ENCODE results near the gene INSR.

Gene INSR

GRCh38 chr19:7078008-7078407, 216.2 kb downstream of the INSR start:
- no peak for DNase-seq

- no peak for DNase-seq
Measured at GRCh38 chr19:7076151-7076550, 218.1 kb downstream of the INSR start.

- DNase-seq = no peak
Measured at GRCh38 chr19:7074705-7075282, 219.4 kb downstream of the INSR start.

- no peak for DNase-seq
Measured at GRCh38 chr19:7072541-7072940, 221.7 kb downstream of the INSR start.

DNA sequence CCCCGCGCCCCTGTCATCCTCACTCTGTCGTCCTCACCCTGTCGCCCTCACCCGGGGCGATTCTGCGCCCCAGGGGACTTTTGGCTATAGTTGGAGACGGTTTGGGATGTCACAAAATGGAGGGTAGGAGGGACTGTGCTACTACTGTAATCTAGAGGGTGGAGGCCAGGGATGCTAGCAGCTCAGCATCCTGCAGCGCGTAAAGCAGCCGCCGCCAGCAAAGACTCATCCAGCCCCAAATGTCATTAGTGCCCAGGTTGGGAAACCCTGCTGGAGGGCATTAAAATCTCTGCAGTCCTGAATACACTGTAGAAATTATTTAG, 224.3 kb downstream of the INSR start:
- DNase-seq = no peak

DNA sequence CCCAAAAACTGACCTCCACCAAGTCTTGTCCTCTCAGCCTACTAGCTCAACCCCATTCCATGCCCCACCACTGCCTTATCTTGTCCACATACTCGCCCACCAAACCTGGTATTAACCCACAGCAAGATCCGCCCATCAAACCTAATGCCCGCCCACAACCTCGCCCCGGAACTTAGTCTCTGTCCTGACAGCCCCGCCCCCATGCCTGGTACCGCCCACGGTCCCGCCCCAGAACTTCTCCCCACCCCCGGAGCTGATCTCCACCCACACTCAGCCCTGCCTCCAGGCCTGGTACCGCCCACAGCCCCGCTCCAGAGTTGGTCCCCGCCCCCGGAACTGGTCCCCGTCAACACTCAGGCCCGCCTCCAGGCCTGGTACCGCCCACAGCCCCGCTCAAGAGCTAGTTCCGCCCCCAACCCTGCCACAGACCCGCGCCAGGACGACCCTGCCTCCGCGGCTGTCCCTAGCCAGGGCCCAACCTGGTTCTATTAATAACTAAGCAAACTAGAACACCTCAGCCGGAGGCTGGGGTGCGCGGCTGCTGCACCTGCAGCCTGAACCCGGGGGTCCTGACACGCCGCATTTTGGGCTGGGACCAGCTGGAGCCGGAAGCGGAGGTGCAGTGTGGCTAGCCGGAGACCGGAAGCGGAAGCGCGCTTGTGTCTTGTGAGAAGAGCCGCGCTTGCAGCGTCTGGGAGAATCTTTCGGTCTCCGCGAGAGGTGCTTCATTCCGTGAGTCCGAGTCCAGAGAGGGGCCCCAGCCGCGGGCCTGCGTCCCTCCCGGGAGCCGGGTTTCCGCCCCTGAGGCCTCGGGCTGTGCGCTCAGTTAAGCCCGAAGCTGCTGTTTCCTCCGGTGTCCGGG, 224.9 kb downstream of the INSR start, which contains the start of gene ZNF557:
Gene ZNF557, plus strand, starts transcription at position 662 of the 862 bp plus-strand sequence. CDS start 5,372 bp downstream, outside the sequence.
- peak; percentile 92 for DNase-seq

- DNase-seq = no peak
Measured at GRCh38 chr19:7068599-7068998, 225.6 kb downstream of the INSR start.

DNA sequence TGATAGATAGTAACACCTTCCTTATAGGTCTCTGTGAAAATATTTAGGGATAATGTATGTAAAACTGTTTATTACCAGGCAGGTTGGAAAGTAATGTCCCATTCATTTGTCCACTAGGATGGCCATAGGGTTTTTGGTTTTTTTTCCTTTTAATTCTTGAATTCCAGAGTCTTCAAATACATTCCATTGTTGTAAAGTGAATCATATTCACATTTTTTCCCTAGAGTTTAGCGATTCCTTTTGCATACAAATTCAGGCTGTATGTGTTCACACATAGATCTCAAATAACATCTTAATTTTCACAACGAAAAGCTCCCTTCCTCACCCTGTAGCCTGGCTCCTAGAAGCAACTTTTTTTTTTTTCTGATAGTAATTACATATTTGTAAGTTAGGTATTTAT, 226.5 kb downstream of the INSR start:
- DNase-seq = no peak

DNA sequence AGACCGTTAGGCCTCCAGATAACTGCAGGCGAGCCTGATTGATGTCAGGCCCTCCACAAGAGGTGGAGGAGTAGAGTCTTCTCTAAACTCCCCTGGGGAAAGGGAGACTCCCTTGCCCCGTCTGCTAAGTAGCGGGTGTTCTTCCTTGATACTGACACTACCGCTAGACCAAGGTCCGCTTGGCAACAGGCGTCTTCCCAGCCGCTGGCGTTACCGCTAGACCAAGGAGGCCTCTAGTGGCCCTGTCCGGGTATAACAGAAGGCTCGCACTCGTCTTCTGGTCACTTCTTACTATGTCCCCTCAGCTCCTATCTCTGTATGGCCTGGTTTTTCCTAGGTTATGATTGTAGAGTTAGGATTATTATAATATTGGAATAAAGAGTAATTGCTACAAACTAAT, 227.1 kb downstream of the INSR start:
- peak; percentile 0 for DNase-seq

DNA sequence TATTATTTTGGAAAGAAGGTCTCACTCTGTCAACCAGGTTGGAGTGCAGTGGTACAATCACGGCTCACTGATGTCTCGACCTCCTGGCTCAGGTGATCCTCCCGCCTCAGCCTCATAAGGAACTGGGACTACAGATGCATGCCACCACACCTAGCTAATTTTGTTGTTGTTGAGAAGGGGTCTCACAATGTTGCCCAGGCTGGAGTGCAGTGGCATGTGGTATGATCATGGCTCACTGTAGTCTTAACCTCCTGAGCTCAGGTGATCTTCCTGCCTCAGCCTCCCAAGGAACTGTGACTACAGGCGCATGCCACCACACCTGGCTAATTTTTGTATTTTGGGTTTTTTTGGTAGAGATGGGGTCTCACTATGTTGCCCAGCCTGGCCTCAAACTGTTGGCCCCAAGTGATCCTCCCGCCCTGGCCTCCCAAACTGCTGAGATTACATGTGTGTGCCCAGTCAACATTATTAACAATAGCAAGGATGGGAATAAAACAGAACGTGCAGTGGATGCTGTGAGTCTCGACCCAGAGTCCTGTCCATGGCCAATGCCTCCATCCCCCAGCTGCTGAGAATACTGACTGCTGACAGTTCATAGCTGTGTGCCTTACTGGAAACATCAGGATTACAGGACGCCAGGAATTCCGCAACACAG, 230.3 kb downstream of the INSR start:
- DNase-seq = no peak

DNA sequence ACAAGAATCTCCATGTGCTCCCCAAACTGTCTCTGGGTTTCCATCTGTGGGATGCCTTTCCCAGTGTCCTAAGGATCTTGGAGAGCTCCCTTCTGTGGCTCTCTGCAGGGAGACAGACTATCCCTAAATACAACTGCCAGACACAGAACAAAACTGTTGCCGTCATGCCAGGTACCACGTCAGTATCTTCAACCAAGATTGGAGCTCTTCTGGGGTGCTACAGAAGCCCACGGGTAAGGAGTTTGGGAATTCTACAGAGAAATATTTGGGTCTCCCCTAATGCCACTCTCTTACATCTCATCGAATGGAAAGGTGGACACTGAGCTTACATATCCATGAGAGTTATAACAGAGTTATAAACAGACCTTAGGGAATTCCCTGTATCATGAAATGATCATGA, 230.9 kb downstream of the INSR start:
- no peak for DNase-seq
